ENCODE measurements around the gene ZAP70.
"Not testable (repeated sequence)": the region's sequence is repeated elsewhere in the genome, so short reads cannot be mapped to it uniquely, and the experiment has no call there.

The ZAP70 gene

DNA sequence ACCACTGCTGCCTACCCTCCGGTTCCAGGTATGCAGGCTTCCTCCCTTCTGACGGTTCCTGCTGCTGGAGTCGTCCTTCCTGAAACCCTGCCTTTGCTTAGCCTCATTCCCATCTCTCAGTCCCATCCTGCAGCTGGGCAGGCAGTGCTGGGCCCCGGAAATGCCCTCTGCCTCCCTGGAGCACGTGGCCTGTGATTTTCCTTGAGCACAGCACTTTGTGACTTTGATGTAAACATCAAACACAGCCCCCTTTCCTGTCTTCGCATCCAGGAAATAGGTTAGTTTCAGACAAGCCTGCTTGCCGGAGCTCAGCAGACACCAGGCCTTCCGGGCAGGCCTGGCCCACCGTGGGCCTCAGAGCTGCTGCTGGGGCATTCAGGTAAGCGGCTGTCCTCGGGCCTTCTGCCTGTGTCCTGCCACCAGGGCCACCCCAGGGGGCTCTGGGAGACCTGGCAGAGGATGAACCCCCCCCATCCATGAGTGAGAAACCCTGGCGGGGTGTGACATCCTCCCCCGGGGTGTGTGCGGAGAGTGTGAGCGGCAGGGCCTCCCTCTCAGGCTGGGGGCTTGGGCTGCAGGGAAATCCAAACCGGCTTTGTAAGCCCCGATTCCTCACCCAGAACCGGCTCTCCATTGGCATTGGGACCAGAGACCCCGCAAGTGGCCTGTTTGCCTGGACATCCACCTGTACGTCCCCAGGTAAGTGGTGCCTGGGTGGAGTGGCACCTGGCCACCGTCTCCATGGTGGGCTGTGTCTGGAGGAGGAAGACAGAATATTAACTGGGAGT lies at the start of gene ZAP70:
Gene ZAP70, plus strand, starts transcription at position 281 of the 788 bp plus-strand sequence. CDS start 10,461 bp downstream, outside the sequence.
- DNase-seq: peak; percentile 62

DNA sequence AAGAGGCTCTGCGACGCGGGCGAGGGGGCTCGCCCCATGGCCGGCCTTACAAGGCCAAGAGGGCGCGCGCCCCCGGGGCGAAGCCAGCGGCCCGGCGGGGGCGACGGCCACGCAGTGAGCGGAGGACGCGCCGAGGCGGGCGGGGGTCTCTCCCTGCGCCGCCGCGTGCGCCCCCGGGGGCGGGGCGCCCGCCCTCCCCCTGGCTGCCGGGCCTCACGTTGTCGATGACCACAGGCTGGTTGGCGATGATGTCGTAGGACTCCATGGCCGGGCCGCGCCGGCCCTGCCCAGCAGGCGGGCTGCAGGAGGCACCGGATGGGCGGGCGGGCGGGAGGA lies 49.8 kb upstream of the ZAP70 start:
- DNase-seq: no peak

DNA sequence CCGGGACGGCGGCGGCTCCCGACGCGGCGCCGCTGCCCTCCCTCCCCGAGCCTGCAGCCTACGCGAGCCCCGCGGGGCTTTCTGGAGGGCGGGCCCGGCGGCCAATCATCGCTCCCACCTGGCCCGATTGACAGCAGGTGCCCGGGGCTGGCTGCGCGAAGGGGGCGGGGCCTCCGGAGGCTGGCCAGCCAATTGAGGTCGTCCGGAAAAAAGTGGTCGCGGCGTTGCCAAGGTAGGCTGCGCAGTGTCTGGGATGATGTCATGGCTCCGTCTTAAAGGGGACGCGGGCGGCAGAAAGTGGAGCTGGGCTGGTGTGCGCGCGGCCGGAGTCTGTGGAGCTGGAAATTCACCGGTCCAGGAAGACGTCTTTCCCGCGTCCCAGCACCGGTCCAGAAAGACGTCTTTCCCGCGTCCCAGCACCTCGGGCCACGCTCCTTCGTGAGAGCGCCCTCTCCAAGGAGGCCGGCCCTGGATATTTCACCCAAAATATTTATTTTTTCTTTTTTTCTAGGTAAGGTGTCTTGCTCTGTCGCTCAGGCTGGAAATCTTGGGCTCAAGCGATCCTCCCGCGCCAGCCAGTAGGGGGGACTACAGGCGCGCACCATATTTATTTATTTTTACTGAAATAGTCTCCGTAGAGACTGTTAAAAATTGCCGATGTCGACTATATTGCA lies 49.3 kb upstream of the ZAP70 start, which contains the start of gene ACTR1B:
Gene ACTR1B, minus strand, starts transcription at position 83 of the 674 bp plus-strand sequence. CDS start 154 bp downstream, outside the sequence.
- peak; percentile 98 for DNase-seq

DNA sequence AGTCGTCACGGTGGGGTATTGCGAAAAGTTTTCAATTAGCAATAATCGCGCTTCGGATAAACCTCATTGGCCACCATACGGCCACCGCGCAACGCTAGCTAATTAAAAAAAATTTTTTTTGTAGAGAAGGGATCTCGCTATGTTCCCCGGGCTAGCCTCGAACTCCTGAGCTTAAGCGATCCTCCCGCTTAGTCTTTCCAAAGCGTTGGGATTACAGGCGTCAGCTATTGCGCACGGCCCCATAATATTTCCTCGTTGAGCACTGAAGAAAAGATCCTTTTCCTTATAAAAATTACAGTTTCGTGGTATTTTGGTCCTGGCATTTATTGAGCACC lies 48.8 kb upstream of the ZAP70 start:
- no peak for DNase-seq

DNA sequence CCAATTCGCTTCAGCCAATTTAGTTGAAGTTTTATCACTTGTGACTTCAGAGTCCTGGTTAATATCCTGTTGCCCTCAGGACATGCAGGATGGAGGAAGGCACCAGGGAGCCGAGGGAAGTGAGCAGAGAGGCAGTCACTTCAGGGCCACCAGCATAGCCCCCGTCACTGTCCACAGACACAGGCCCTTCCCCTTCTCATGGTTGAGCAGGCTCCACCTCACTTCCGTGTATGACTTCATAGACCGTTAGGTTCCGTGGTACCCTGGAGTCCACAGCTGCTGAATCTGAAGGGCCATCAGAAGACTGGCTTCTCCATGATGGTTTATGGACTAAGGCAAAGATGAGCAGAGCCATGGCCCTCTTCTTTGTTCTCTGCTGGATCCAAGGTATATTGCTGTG lies 43.9 kb upstream of the ZAP70 start, which contains the start of gene C2orf92:
Gene C2orf92, plus strand, starts transcription at position 266 of the 400 bp plus-strand sequence. Its CDS starts 76 bp downstream, at position 342.
- no peak for DNase-seq

DNA sequence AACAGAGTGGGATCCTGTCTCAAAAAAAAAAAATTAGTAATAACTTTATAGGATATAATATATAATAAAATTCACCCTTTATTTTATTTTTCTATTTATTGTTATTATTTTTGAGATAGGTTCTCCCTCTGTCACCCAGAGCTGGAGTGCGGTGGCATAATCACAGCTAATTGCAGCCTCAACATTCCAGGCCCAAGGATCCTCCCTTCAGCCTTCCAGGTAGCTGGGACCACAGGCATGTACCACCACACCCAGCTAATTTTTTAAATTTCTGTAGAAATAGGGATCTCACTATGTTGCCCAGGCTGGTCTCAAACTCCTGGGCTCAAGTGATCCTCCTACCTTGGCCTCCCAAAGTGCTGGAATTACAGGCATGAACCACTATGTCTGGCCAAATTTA lies 42.9 kb upstream of the ZAP70 start:
- DNase-seq: no peak

DNA sequence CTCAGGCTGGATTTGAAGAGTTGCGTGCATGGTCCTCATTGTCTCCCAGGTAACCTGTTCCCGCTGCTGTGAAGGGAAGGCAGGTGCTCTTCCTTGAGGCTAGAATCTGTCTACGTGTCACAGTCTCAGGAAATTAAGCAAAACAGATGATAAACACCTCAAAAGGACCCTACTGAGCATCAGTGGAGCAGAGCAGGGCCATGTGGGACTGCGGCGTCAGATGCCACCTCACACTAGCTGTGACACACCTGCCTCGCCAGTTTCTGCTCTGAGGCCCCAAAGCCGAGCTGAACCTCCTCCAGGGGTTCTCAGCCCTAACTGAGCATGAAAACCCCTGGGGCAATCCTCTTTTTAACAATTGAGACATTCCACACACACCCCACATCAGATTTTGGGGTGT lies 41.9 kb upstream of the ZAP70 start:
- no peak for DNase-seq

DNA sequence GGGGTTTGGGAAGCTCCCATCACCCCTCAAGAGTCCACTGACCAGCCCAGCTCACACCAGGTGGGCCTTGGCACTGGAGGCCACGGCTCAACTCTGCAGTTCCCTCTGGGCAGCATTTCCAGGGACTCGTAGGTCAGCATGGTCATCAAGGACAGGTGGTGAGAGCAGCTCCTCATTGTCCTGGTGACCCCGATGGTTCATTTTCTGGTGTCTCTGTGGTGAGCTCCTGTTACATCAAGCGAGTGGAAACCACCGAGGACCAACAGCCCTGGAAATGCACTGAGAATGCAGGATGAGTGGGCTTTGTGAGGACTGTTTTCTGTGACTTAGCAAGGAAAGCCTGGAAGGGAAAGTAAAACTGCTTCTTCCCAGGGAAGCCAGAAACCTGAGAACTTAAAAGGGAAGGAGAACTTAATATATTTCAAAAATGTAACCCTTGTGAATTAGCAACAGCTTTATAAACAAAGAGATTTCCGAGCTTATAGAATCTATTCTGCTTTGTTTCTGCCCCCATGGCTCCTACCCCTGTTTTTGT lies 40.7 kb upstream of the ZAP70 start:
- DNase-seq: not testable (repeated sequence)

DNA sequence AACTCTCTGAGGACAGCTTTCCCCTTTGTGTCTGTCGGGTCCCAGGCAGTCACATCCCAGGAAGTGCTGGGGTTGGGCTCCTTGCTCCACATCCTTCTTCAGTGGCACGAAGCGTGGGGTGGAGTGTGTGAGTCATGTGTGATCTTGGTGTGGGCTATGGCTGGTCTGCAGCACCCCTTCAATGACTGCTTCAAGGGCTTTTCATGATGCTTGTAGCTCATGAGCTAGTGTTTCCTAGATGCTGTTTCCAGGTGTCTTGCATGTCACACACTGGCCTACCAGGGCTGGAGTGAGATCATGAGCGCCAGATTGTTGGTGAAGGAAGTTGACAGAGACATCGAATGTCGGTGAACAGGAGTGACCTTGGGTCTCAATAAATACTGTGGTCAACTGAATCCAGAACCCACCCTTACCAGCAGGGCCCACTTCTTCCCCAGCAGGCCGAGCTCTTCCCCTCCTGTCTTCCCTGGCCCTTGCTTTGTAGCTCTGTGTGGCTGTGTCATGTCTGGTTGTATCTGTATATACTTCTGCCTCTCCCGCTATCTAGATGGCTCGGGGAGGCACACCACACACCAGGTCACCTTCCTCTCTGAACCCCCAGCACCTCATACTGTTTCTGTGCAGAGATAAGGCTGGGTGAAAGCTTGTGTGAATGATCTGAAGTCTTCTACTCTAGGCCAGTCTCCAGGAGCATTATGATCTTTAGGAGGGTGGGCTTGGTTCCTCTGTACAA lies 40.0 kb upstream of the ZAP70 start:
- DNase-seq: peak; percentile 29

DNA sequence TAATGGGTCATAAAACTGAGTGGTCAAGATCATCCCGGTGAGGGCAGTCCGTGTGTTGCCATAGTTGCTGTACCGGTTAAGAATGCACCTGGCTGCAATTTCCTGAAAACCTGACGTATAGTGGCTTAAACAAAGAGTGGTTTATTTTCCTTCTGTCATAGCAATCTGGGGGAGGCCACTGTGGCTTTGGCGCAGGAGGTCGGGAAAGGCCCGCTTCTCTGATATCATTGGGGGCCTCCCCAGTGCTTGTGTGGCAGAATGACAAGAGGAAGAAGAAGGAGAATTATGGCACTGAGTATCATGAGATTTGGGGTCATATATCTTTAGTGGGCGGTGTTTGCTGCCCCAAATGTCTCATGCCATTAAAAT lies 39.5 kb upstream of the ZAP70 start:
- DNase-seq: peak; percentile 33

DNA sequence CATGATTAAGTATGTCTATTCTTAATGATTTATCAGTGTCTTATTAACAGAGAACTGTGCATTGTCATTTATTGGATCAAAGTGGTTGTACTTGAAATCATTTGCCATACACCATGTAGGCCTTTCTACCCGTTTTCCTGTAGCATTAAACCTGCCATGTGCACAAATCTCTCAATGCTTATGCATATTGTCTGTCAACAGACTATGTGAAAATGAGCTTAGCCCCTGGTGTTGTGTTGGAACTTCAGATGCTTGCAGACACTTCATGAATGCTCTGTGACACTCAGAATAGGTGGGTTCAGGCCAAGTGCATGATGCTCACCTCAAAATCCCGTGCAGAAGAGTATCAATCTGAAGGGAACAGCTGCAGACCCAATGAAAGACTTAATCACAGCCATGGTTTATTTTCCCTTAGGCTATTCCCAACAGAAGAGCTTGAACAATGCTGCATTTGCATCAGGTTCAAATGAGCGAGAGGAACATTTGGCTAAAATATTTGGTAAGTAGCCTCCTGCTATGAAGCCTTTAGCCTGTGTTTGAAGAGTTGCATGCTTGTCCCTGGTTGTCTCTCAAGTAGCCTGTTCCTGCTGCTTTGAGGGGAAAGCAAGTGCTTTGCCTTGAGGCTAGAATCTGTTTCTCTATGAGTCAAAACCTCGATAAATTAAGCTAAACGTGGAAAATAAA lies 37.8 kb upstream of the ZAP70 start:
- DNase-seq: no peak

DNA sequence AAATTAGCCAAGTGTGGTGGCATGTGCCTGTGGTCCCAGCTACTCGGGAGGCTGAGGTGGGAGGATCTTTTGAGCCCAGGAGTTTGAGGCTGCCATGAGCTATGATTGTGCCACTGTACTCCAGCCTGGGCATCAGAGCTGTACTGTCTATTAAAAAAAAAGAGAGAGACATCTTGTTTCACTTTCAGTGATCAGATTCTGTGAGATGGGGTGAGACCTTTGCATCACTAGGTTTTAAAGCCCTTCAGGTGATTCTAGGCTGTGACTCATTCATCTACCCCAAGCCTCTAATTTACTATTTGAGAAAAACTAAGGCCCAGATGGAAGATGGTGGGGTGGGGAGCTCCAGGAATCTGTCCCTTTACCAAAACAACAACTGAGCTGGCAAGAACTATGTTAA lies 36.8 kb upstream of the ZAP70 start:
- DNase-seq: no peak

DNA sequence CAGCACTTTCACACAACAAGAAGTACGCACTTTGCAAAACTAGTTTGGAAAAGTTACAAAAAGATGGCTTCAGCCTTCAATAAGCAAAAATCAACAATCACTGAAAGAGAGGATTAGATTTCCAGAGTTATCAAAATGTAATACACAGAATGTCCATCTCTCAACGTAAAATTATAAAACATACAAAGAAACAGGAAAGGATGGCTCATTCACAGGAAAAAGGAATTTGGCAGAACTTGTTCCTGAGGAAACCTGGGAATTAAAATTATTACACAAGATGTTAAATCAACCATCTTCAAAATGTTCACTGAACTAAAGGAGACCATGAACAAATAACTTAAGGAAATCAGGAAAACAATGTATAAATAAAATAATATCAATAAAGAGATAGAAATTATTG lies 35.9 kb upstream of the ZAP70 start:
- DNase-seq: no peak

DNA sequence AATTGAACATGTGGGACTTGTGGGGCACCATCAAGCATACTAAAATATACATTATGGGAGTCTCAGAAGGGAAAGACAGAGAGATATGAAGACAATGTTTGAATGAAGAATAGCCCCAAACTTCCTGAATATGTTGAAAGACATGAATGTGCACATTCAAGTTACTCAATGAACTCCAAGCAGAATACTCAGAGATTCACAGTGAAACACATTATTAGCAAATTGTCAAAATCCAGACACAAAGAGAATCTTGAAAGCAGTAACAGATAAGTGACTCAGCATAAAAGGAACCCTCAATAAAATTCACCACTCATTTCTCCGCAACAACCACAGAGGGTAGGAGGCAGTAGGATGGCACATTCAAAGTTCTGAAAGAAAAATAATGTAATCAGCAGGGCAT lies 35.1 kb upstream of the ZAP70 start:
- DNase-seq: no peak

DNA sequence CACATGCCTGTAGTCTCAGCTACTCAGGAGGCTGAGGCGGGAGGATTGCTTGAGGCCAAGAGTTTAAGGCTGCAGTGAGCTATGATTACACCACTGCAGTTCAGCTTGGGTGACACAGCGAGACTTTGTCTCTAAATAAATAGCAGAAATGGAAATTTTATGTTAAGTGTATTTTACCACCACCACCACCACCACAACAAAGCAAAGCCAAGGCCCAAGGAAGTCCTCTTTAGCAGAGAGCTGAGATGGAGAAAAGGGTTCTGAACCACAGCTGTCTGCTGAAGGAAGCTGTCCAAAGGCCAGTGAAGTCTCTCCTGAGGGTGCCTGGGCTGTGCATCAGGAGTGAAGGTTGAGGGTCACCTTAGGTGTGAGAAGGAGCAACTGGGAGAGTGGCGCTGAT lies 26.1 kb upstream of the ZAP70 start:
- DNase-seq: not testable (repeated sequence)

DNA sequence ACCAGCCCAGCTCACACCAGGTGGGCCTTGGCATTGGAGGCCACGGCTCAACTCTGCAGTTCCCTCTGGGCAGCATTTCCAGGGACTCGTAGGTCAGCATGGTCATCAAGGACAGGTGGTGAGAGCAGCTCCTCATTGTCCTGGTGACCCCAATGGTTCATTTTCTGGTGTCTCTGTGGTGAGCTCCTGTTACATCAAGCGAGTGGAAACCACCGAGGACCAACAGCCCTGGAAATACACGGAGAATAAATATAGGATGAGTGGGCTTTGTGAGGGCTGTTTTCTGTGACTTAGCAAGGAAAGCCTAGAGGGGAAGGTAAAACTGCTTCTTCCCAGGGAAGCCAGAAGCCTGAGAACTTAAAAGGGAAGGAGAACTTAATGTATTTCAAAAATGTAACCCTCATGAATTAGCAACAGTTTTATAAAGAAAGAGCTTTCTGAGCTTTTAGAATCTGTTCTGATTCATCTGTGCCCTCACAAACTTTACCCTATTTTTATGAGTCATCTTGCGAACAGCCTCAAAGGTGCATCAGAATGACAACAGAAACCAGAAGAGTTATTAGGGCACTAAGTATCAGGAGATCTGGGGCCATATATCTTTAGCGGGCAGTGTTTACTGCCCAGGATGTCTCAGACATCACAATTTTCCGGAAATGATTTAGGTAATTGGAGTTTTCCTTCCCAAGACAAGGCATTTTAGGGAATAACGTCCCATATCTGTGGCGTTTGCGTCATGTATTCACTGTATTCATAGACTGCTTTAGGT lies 25.1 kb upstream of the ZAP70 start:
- no peak for DNase-seq

DNA sequence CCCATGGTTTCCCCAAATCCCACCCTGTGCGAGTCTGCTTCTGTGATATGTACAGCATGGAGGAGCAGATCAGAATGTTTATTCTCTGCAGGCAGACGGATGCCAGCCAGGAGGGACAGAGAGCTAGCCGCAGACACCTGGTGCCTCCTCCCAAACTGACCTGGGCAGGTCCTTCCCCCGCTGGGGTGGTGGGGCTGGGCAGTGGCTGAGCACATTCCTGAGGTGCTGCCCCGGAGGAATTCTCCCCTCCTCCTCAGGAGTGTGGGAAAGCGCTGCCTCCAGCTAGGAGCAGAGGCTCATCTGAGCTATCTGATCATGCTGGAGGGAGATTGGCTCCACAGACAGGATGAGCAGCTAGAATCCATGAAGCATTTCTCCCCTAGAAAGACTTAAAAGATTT lies 22.2 kb upstream of the ZAP70 start:
- no peak for DNase-seq

DNA sequence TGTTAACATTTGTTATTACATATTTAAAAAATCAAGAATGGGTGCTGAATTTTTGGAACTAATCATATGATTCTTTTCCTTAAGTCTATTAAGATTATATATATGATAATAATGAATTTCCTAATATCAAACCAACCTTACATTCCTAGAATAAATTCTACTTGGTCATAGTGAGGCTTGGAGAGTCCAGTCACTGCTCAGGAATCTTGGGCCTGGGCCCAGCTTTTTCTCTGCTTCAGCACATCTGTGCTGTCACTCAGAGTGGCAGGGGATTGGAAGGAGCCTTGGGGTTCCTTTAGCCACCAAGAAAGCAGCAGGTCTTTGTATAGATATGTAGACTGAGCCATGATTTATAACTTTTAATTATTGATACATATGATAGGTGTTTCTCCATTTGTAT lies 19.9 kb upstream of the ZAP70 start:
- DNase-seq: no peak

DNA sequence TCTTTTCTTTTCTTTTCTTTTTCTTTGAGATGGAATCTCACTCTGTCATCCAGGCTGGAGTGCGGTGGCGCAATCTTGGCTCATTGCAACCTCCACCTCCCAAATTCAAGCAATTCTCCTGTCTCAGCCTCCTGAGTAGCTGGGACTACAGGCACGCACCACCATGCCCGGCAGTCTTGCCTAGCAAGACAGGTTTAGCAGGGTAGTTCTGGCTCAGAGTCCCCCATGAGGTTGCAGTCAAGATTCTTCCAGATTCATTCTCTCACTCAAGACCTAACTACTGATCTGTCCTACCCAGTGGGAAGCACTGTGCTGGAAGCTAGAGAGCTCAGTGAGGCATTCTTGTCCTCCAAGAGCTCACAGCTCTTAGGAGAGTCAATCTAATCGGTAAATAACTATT lies 17.6 kb upstream of the ZAP70 start:
- no peak for DNase-seq

DNA sequence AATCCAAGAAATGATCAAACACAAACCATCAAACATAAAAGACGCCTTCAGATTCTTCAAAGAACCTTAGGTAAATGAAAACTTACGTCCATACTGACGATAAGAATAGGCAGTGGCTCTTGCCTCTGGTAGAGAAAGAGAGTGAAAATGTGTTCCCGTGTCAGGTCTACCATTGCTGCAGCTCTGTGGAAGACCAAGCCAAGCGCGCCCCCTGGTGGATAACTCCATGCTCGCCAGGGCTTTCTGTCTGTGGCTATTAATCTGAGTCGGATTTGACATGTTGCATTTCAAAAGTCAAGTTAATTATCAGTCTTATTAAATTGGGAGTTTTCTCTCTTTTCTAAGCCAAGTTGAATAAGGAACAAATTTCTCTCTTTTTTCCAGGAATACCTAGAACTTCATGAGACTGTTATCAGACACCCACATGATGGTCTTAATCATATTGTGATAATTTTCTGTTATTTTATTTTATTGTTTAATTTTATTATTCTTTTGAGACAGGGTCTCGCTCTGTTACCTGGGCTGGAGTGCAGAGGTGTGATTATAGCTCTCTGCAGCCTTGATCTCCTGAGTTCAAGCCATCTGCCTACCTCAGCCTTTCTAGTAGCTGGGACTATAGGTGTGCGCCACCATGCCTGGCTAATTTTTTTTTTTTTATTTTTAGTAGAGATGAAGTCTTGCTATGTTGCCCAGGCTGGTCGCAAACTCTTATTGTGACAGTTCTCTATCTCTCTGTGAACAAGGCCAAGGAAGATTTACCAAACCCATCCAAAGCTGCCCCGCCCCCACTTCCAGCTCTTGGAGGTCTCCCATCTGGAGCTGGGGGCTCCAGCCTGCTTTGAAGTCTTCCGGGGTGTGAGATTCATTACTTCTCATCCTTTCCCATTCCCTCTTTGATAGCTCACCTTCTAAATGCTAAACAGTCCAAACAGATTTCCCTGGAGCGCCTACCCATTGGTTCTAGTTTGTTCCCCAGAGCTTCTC lies 15.8 kb upstream of the ZAP70 start:
- DNase-seq: peak; percentile 92

DNA sequence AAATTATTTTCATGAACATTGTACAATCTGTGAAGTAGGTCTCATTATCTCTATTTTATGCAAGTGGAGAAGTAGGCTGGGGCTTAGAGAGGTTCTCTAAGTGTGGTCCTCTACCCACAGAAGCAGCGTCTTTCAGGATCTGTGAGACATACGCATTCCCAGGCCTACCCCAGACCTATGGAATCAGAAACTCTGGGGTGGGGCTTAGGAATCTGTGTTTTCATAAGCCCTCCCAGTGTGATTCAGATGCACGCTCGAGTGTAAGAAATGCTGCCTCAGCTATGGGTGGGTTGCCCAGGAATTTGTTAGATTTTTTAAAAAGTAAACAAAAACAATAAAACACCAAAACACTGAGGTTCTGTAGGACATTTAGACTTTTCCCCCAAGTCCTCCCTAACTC lies 14.8 kb upstream of the ZAP70 start:
- DNase-seq: no peak
